CD4-positive, alpha-beta T cell treated with Interleukin-12 subunit alpha and Interleukin-12 subunit beta, for 1 hour (primary cell): ENCODE results near the gene PIPOX.
A peak's percentile ranks its signal among the peaks of the same experiment; 100 is the strongest.

ENCODE experiments used
- DNase-seq: peaks from one replicate; pipeline ENCODE4 v3.0.0-alpha.2; 2020

Gene PIPOX

GRCh38 chr17:29042679-29043538, at the start of gene PIPOX:
TSS of gene PIPOX (plus strand) at chr17:29043141. CDS start at chr17:29043226, 85 bp downstream.
- no peak for DNase-seq

GRCh38 chr17:28993645-28994426, 49.1 kb upstream of the PIPOX start:
- no peak for DNase-seq

- DNase-seq = no peak
Observed at GRCh38 chr17:28996554-28997096, 46.3 kb upstream of the PIPOX start.

GRCh38 chr17:28997806-28998205, 45.1 kb upstream of the PIPOX start:
- no peak for DNase-seq

- no peak for DNase-seq
Observed at GRCh38 chr17:28999206-28999605, 43.7 kb upstream of the PIPOX start.

- DNase-seq = no peak
Observed at GRCh38 chr17:29000973-29001372, 42.0 kb upstream of the PIPOX start.

GRCh38 chr17:29002811-29003210, 40.1 kb upstream of the PIPOX start:
- no peak for DNase-seq

GRCh38 chr17:29003289-29003688, 39.7 kb upstream of the PIPOX start:
- no peak for DNase-seq

- no peak for DNase-seq
Observed at GRCh38 chr17:29004081-29004692, 38.8 kb upstream of the PIPOX start.

GRCh38 chr17:29005936-29006511, 36.9 kb upstream of the PIPOX start, which contains the start of gene SEZ6:
TSS of gene SEZ6 (minus strand) at chr17:29006033. CDS start at chr17:29005869, 164 bp downstream.
- DNase-seq = peak; percentile 39

- no peak for DNase-seq
Observed at GRCh38 chr17:29007456-29007855, 35.5 kb upstream of the PIPOX start.

GRCh38 chr17:29007860-29008455, 35.0 kb upstream of the PIPOX start:
- no peak for DNase-seq

- DNase-seq = no peak
Observed at GRCh38 chr17:29008591-29008990, 34.4 kb upstream of the PIPOX start.

- DNase-seq = no peak
Observed at GRCh38 chr17:29010129-29010528, 32.8 kb upstream of the PIPOX start.

GRCh38 chr17:29010586-29010985, 32.4 kb upstream of the PIPOX start:
- DNase-seq = no peak

- no peak for DNase-seq
Observed at GRCh38 chr17:29012535-29012934, 30.4 kb upstream of the PIPOX start.

GRCh38 chr17:29014716-29015115, 28.2 kb upstream of the PIPOX start:
- no peak for DNase-seq

GRCh38 chr17:29016345-29017210, 26.4 kb upstream of the PIPOX start:
- DNase-seq = no peak

- DNase-seq = no peak
Observed at GRCh38 chr17:29018788-29019474, 24.0 kb upstream of the PIPOX start.

- no peak for DNase-seq
Observed at GRCh38 chr17:29019475-29020181, 23.3 kb upstream of the PIPOX start.
